ENCODE results near the gene EPYC. TPM values are rescaled to one million over a fixed set of nuclear protein-coding genes. Genes with fewer than 3 reads are reported as not detected.

The EPYC gene
- total and polyA plus RNA-seq, 2 of the 13 experiments (the other 11 are each of a cell fraction or from before 2014, with no cell fraction given) = not detected

GRCh38 chr12:90989686-90990111 lies 15.1 kb downstream of the EPYC start:
- no peak overlapping the region for H3K4me3 ChIP-seq (replicated peaks in 1 of 3; ENCODE audit: insufficient read depth in 1 of 3, low read depth in 2 of 3, low read length in 3 of 3)
- POLR2A ChIA-PET = no interaction called here
- no peaks in the 10 kb centered on the region for H3K36me3 ChIP-seq (replicated peaks in 1 of 2; ENCODE audit: control insufficient read depth in 1 of 2, insufficient read depth in 2 of 2, low read length in 2 of 2)
- no peaks in the 10 kb centered on the region for H3K9me3 ChIP-seq (ENCODE audit: low read length)
- no peak overlapping the region for H3K9ac ChIP-seq (ENCODE audit: insufficient read depth, low read depth, low read length)
- no peak overlapping the region for H3K4me2 ChIP-seq (ENCODE audit: low read depth, low read length)
- no peaks in the 10 kb centered on the region for H3K79me2 ChIP-seq (ENCODE audit: insufficient read depth, low read length)
- 0% methylated on average over 1 of the region's 1 CpG for WGBS (ENCODE audit: low lambda C conversion rate)
- H3K27ac ChIP-seq (ENCODE audit: extremely low read length, insufficient read depth, low read length) = no peak overlapping the region
- BruUV-seq (replicated peaks) = no TSS peak
- no peak overlapping the region for H2AFZ ChIP-seq (ENCODE audit: low read length)
- no peak for ATAC-seq
- CTCF ChIA-PET (ENCODE audit: low intra/inter-chr PET ratio, low total read pairs) = no interaction called here
- intact Hi-C loops (cut with micrococcal nuclease; ENCODE audit: unreplicated experiment) = no loop called here
- H4K20me1 ChIP-seq (ENCODE audit: insufficient read depth, low read length) = no peaks in the 10 kb centered on the region
- no peak for DNase-seq (ENCODE audit: low spot score)
- H3K4me1 ChIP-seq (ENCODE audit: insufficient read depth, low read length) = no peaks in the 10 kb centered on the region
- no peaks in the 10 kb centered on the region for H3K27me3 ChIP-seq (ENCODE audit: control insufficient read depth in 1 of 2, insufficient read depth in 2 of 2, low read length in 2 of 2)
- in situ Hi-C loops (cut with HindIII; ENCODE audit: extremely low pct_ligation_motif_present, low pct_unique_long_range_greater_than_20kb) = loop anchor here (10.0 kb wide), 1 partner anchor 115 kb away; no protein-coding TSS in a partner anchor
- no peak for FAIRE-seq
- TF ChIP-seq PLSCR1 (CRISPR knock-in tag; IDR thresholded peaks at IDR 0.05; ENCODE audit: borderline replicate concordance) = no peak
- TF ChIP-seq TOE1 (CRISPR knock-in tag; IDR thresholded peaks at IDR 0.05) = no peak
- no peak for TF ChIP-seq SIX4 (CRISPR knock-in tag; IDR thresholded peaks at IDR 0.05)
- TF ChIP-seq TCF7 (IDR thresholded peaks at IDR 0.05; ENCODE audit: low read depth) = no peak
- TF ChIP-seq ZSCAN25 (CRISPR knock-in tag; IDR thresholded peaks at IDR 0.05) = no peak
- no peak for TF ChIP-seq SKI (IDR thresholded peaks at IDR 0.05; ENCODE audit: partially characterized antibody)
- TF ChIP-seq SALL2 (CRISPR knock-in tag; IDR thresholded peaks at IDR 0.05) = no peak
- TF ChIP-seq ARNTL (CRISPR knock-in tag; IDR thresholded peaks at IDR 0.05) = no peak
- no peak for TF ChIP-seq RORA (CRISPR knock-in tag; IDR thresholded peaks at IDR 0.05)
- no peak for TF ChIP-seq ZNF513 (CRISPR knock-in tag; conservative IDR thresholded peaks at IDR 0.05)
- TF ChIP-seq ZFYVE20 (CRISPR knock-in tag; IDR thresholded peaks at IDR 0.05; ENCODE audit: borderline replicate concordance, low read depth) = no peak
- no peak for TF ChIP-seq NONO (IDR thresholded peaks at IDR 0.05)
- TF ChIP-seq NONO (CRISPR knock-in tag; conservative IDR thresholded peaks at IDR 0.05) = no peak
- TF ChIP-seq CREM (IDR thresholded peaks at IDR 0.05) = no peak
- no peak for TF ChIP-seq CREM (CRISPR knock-in tag; IDR thresholded peaks at IDR 0.05)
- no peak for TF ChIP-seq NFIB (CRISPR knock-in tag; IDR thresholded peaks at IDR 0.05; ENCODE audit: borderline replicate concordance)
- TF ChIP-seq CCAR2 (optimal IDR thresholded peaks at IDR 0.05; ENCODE audit: low read depth, low read length) = no peak
- no peak for TF ChIP-seq ZNF629 (CRISPR knock-in tag; conservative IDR thresholded peaks at IDR 0.05)
- TF ChIP-seq ATF4 (CRISPR knock-in tag; IDR thresholded peaks at IDR 0.05) = no peak
- no peak for TF ChIP-seq HHEX (CRISPR knock-in tag; IDR thresholded peaks at IDR 0.05)
